Suprapubic skin (tissue), 4 donors: ENCODE data around the gene DISC1.

ENCODE experiments used
- POLR2A ChIP-seq, 2 donors: fragments of 450-650 bp; IDR thresholded peaks; one replicate each; pipeline ENCODE4 v1.6.1; 2017; ENCODE audit warnings: antibody characterized with exemption in 2 of 2, mild to moderate bottlenecking in 2 of 2, moderate library complexity in 2 of 2
- POLR2AphosphoS5 ChIP-seq, 3 donors: sonication (generic); formaldehyde crosslinking; IDR thresholded peaks; one replicate each; pipeline ENCODE4 v1.6.1; 2017; ENCODE audit warnings: antibody characterized with exemption in 3 of 3
- TF ChIP-seq, protein P1 (sequence below), 2 donors: fragments of 200-600 bp in 1 of 2; fragments of 450-650 bp in 1 of 2; sonication (generic) in 1 of 2; IDR thresholded peaks; one replicate each; pipeline ENCODE4 v1.5.1; 2016 to 2019; ENCODE audit warnings: antibody characterized with exemption in 2 of 2, mild to moderate bottlenecking in 1 of 2, moderate library complexity in 1 of 2

DNA sequence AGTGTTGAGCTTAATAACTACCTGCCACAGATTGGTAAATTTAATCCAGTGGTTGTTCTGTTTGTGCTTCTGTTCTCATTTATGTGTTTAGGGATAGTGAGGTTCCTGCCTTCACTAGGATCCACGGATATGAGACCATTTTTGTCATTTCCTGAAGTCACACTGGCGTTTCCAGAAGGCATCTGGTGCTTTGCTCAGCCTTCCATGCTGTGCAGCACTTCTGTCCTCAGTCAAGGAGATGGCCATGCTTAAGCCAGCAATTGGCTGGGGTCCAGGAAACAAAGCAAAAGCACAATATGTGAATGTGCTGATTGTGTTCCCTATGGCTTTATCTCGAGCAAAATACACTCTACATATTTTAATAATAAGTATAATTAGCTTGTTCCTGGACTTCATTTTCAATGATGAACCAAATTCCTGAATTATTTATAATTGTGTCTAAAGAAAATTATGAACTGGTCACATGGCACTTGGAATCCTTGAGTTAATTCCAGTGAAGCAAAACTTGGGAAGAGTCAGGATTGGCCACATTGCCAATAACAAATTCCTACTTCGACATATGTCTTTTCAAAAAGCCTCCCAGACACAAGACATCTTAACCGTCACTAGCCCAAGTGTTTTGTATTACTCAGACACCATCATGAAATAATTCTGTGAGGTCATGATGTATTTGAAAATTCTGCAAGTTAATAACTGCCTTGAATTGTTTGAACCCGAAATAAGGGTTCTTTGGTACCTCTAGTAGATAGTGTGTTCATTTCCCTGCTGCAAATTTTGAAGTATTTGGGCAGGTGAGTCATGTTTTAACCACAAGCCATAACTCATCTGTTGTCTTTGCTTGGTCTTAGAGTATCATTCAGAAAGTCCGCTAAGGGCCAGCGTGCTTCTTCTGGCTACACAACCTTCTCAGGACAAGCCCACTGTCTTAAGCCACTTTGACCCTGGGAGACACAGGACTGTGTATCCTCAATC is 412.4 kb downstream of the DISC1 start:
- TF ChIP-seq, protein P1, sequence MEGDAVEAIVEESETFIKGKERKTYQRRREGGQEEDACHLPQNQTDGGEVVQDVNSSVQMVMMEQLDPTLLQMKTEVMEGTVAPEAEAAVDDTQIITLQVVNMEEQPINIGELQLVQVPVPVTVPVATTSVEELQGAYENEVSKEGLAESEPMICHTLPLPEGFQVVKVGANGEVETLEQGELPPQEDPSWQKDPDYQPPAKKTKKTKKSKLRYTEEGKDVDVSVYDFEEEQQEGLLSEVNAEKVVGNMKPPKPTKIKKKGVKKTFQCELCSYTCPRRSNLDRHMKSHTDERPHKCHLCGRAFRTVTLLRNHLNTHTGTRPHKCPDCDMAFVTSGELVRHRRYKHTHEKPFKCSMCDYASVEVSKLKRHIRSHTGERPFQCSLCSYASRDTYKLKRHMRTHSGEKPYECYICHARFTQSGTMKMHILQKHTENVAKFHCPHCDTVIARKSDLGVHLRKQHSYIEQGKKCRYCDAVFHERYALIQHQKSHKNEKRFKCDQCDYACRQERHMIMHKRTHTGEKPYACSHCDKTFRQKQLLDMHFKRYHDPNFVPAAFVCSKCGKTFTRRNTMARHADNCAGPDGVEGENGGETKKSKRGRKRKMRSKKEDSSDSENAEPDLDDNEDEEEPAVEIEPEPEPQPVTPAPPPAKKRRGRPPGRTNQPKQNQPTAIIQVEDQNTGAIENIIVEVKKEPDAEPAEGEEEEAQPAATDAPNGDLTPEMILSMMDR (IDR thresholded peaks at IDR 0.05), result no peak
- TF ChIP-seq POLR2A (IDR thresholded peaks at IDR 0.05) (no peak), POLR2AphosphoS5 (IDR thresholded peaks at IDR 0.05) (no peak)
